ELF-1 (cell line): Measurements from ENCODE around the gene TRABD.

Experiments used
- DNase-seq: peaks from one replicate; pipeline ENCODE4 v3.0.0-alpha.2; 2016; ENCODE audit warnings: low read depth, low spot score

TRABD gene

GRCh38 chr22:50238755-50239154, 53.0 kb downstream of the TRABD start:
- DNase-seq: no peak

- DNase-seq: no peak
These were observed 56.8 kb downstream of the TRABD start for GRCh38 chr22:50242406-50242949.

- DNase-seq: no peak
These were observed 58.1 kb downstream of the TRABD start for GRCh38 chr22:50243685-50244419.

- peak; percentile 93 for DNase-seq
These were observed 58.9 kb downstream of the TRABD start, which contains the start of gene TUBGCP6 for GRCh38 chr22:50244420-50245213. Gene TUBGCP6, minus strand, starts transcription at chr22:50245023. Its CDS starts 564 bp downstream, at chr22:50244459.

- DNase-seq: no peak
These were observed 59.7 kb downstream of the TRABD start for GRCh38 chr22:50245214-50246072.

GRCh38 chr22:50246242-50247175, 60.8 kb downstream of the TRABD start:
- DNase-seq: no peak

- DNase-seq: peak; percentile 87
These were observed 62.0 kb downstream of the TRABD start for GRCh38 chr22:50247748-50248147.

- no peak for DNase-seq
These were observed 62.7 kb downstream of the TRABD start for GRCh38 chr22:50248196-50249081.
